ENCODE results near the gene COL11A1. TPM values are rescaled to one million over a fixed set of nuclear protein-coding genes. Genes with fewer than 3 reads are reported as not detected.

The COL11A1 gene
- total RNA-seq, 2 experiments from 2014 or later = 0.22 TPM; not detected in 1

DNA sequence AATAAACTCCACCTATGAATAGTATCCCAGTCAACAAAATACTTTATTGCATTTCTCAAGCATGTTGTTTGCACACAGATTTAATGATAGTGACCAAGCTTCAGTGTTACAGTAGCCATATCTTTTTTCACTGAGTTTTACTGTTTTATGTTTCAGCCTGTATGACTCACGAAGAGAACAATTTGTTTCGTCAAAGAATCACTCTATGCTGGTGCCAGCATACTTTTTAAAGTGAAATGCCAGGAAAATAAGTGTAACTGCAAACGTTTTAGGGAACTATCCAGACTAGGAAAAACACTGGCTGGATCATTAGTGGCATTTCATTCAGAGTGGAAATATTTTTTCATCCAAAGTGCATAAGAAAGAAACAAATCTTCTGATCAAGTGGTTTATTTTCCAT, 210.8 kb downstream of the COL11A1 start:
- H4K20me1 ChIP-seq (ENCODE audit: insufficient read depth, low read length) = no peaks in the 10 kb centered on the region
- no peak overlapping the region for H3K4me3 ChIP-seq (ENCODE audit: low read depth, low read length, poor library complexity, severe bottlenecking)
- no peaks in the 10 kb centered on the region for H3K9me3 ChIP-seq (ENCODE audit: low read length)
- no peak overlapping the region for H3K27ac ChIP-seq (ENCODE audit: low read depth, low read length, poor library complexity, severe bottlenecking)
- H3K36me3 ChIP-seq (ENCODE audit: insufficient read depth, low read length) = no peaks in the 10 kb centered on the region
- no peak overlapping the region for H3K4me2 ChIP-seq (ENCODE audit: low read length)
- no peaks in the 10 kb centered on the region for H3K9me2 ChIP-seq (ENCODE audit: insufficient read depth, low read length)
- H2AFZ ChIP-seq (ENCODE audit: low read length) = no peak overlapping the region
- no peaks in the 10 kb centered on the region for H3K79me2 ChIP-seq (ENCODE audit: insufficient read depth, low read depth, low read length)
- intact Hi-C loops (cut with micrococcal nuclease; ENCODE audit: unreplicated experiment) = no loop called here
- no peak for TF ChIP-seq EZH2phosphoT487 (IDR thresholded peaks at IDR 0.05; ENCODE audit: borderline replicate concordance, low read depth, low read length)
- TF ChIP-seq, protein P1, sequence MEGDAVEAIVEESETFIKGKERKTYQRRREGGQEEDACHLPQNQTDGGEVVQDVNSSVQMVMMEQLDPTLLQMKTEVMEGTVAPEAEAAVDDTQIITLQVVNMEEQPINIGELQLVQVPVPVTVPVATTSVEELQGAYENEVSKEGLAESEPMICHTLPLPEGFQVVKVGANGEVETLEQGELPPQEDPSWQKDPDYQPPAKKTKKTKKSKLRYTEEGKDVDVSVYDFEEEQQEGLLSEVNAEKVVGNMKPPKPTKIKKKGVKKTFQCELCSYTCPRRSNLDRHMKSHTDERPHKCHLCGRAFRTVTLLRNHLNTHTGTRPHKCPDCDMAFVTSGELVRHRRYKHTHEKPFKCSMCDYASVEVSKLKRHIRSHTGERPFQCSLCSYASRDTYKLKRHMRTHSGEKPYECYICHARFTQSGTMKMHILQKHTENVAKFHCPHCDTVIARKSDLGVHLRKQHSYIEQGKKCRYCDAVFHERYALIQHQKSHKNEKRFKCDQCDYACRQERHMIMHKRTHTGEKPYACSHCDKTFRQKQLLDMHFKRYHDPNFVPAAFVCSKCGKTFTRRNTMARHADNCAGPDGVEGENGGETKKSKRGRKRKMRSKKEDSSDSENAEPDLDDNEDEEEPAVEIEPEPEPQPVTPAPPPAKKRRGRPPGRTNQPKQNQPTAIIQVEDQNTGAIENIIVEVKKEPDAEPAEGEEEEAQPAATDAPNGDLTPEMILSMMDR (conservative IDR thresholded peaks at IDR 0.05; ENCODE audit: low read length) = no peak
- H3K4me1 ChIP-seq (ENCODE audit: insufficient read depth, low read length, poor library complexity, severe bottlenecking) = no peaks in the 10 kb centered on the region
- BruUV-seq (replicated peaks) = no TSS peak
- DNase-seq (ENCODE audit: low spot score) = no peak
- ChIA-PET POLR2A (no interaction called here), CTCF (ENCODE audit: unreplicated experiment) (no interaction called here)

DNA sequence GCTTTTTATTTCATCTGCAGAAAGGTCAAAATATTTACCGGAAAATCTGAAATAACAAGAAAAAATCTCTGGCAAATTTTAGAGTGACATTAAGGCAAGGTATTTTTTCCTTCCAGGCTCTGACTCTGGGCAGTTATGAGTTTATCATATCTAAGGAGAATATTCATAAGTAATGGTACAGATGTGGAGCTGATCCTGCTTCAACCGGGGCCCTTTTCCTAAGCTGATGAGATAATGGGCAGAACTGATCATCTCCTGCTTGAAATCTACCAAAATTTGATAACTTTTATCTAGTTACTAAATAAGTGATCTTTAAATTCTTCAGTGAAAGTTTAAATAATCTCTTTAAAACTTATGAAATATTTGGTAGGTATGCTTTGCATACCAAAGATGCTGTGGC, 211.6 kb downstream of the COL11A1 start:
- BruUV-seq (replicated peaks) = no TSS peak
- CTCF ChIA-PET (ENCODE audit: unreplicated experiment) = no interaction called here
- no peak for DNase-seq (ENCODE audit: low spot score)

DNA sequence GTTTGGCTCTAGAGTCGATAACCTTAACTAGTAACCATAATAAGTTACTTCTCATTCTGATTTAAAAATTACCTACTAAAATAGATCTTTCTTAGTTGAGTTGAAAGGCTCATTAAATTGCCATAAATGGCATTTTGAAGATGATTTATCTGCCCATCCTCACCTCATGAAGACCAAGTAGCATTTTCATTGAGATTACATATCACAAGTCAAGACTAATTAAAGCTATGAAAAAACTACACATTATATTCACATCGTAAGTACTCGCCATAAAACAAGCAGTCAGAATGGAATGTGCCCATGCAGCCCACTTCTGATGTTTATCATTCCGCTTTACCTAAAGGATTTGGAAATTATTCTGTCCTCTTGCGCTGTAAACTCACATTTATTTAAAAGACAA, 212.0 kb downstream of the COL11A1 start:
- H3K9me3 ChIP-seq (ENCODE audit: low read length) = no peaks in the 10 kb centered on the region
- no peak for DNase-seq (ENCODE audit: low spot score)
- H3K79me2 ChIP-seq (ENCODE audit: insufficient read depth, low read depth, low read length) = no peaks in the 10 kb centered on the region
- H3K4me2 ChIP-seq (ENCODE audit: low read length) = no peak overlapping the region
- no peaks in the 10 kb centered on the region for H3K9me2 ChIP-seq (ENCODE audit: insufficient read depth, low read length)
- CTCF ChIA-PET (ENCODE audit: unreplicated experiment) = no interaction called here
- no peak overlapping the region for H3K27ac ChIP-seq (ENCODE audit: low read depth, low read length, poor library complexity, severe bottlenecking)
- H3K4me1 ChIP-seq (ENCODE audit: insufficient read depth, low read length, poor library complexity, severe bottlenecking) = no peaks in the 10 kb centered on the region
- no peaks in the 10 kb centered on the region for H4K20me1 ChIP-seq (ENCODE audit: insufficient read depth, low read length)
- no peak overlapping the region for H3K4me3 ChIP-seq (ENCODE audit: low read depth, low read length, poor library complexity, severe bottlenecking)
- intact Hi-C loops (cut with micrococcal nuclease; ENCODE audit: unreplicated experiment) = no loop called here
- no peak for TF ChIP-seq EZH2phosphoT487 (IDR thresholded peaks at IDR 0.05; ENCODE audit: borderline replicate concordance, low read depth, low read length)
- TF ChIP-seq, protein P1 (conservative IDR thresholded peaks at IDR 0.05; ENCODE audit: low read length) = no peak
- no TSS peak for BruUV-seq (replicated peaks)
- no peak overlapping the region for H2AFZ ChIP-seq (ENCODE audit: low read length)
- POLR2A ChIA-PET = no interaction called here
- H3K36me3 ChIP-seq (ENCODE audit: insufficient read depth, low read length) = no peaks in the 10 kb centered on the region

More for the DNA sequence above, 211.6 kb downstream of the COL11A1 start:
- H3K4me1 ChIP-seq (ENCODE audit: insufficient read depth, low read length, poor library complexity, severe bottlenecking) = no peaks in the 10 kb centered on the region
- TF ChIP-seq, protein P1 (conservative IDR thresholded peaks at IDR 0.05; ENCODE audit: low read length) = no peak
- no peak for TF ChIP-seq EZH2phosphoT487 (IDR thresholded peaks at IDR 0.05; ENCODE audit: borderline replicate concordance, low read depth, low read length)
- H3K27ac ChIP-seq (ENCODE audit: low read depth, low read length, poor library complexity, severe bottlenecking) = no peak overlapping the region
- no peaks in the 10 kb centered on the region for H3K9me2 ChIP-seq (ENCODE audit: insufficient read depth, low read length)
- no peaks in the 10 kb centered on the region for H3K36me3 ChIP-seq (ENCODE audit: insufficient read depth, low read length)
- no peak overlapping the region for H2AFZ ChIP-seq (ENCODE audit: low read length)
- intact Hi-C loops (cut with micrococcal nuclease; ENCODE audit: unreplicated experiment) = no loop called here
- no peaks in the 10 kb centered on the region for H4K20me1 ChIP-seq (ENCODE audit: insufficient read depth, low read length)
- POLR2A ChIA-PET = no interaction called here
- no peak overlapping the region for H3K4me2 ChIP-seq (ENCODE audit: low read length)
- H3K4me3 ChIP-seq (ENCODE audit: low read depth, low read length, poor library complexity, severe bottlenecking) = no peak overlapping the region
- H3K79me2 ChIP-seq (ENCODE audit: insufficient read depth, low read depth, low read length) = no peaks in the 10 kb centered on the region
- no peaks in the 10 kb centered on the region for H3K9me3 ChIP-seq (ENCODE audit: low read length)
